OCI-LY7 (cell line): Measurements from ENCODE around the gene DYNLT3. TPM values are rescaled to one million over a fixed set of nuclear protein-coding genes. Genes with fewer than 3 reads are reported as not detected.

Experiments used
- BruUV-seq: library from RNA; stranded (reverse); fragments of 400-500 nt; replicated peaks from 2 replicates; lab custom pipeline; 2021; lab: Mats Ljungman, UMichigan
- CTCF ChIA-PET: fragments of 300-600 bp; sonication (Branson Sonifier 250); formaldehyde crosslinking; loops from one replicate; lab custom pipeline; 2022; ENCODE audit warnings: antibody characterized with exemption; ENCODE audit not compliant: unreplicated experiment; lab: Charles Lee
- POLR2A ChIA-PET: fragments of 300-600 bp; sonication (Branson Sonifier 250); formaldehyde crosslinking; loops from one replicate; lab custom pipeline; 2022; ENCODE audit warnings: antibody characterized with exemption; lab: Charles Lee
- DNase-seq: peaks from one replicate; pipeline ENCODE4 v3.0.0-alpha.2; 2015; ENCODE audit warnings: low spot score
- H2AFZ ChIP-seq: fragments of 200-600 bp; sonication (generic), shearing (Covaris generic); 2 replicates; pipeline ENCODE4 v1.6.1; 2014; ENCODE audit warnings: mild to moderate bottlenecking, antibody characterized with exemption, low read length, moderate library complexity
- H3K27ac ChIP-seq: fragments of 200-600 bp; sonication (generic); 2 replicates; pipeline ENCODE4 v1.5.1; 2014; ENCODE audit warnings: mixed run types, low read depth, mild to moderate bottlenecking, moderate library complexity, low read length, inconsistent platforms; ENCODE audit not compliant: poor library complexity, severe bottlenecking
- H3K36me3 ChIP-seq: fragments of 200-600 bp; sonication (generic); 2 replicates; pipeline ENCODE4 v1.6.1; 2014; ENCODE audit warnings: mild to moderate bottlenecking, antibody characterized with exemption, low read length, moderate library complexity, mixed read lengths; ENCODE audit not compliant: insufficient read depth
- H3K4me1 ChIP-seq: fragments of 200-600 bp; sonication (generic); 2 replicates; pipeline ENCODE4 v1.5.1; 2014; ENCODE audit warnings: mild to moderate bottlenecking, low read length; ENCODE audit not compliant: insufficient read depth, poor library complexity, severe bottlenecking
- H3K4me2 ChIP-seq: fragments of 200-600 bp; sonication (generic); 2 replicates; pipeline ENCODE4 v1.6.1; 2014; ENCODE audit warnings: mild to moderate bottlenecking, low read length
- H3K4me3 ChIP-seq: fragments of 200-600 bp; sonication (generic); 2 replicates; pipeline ENCODE4 v1.5.1; 2014; ENCODE audit warnings: mild to moderate bottlenecking, low read depth, low read length; ENCODE audit not compliant: poor library complexity, severe bottlenecking
- H3K79me2 ChIP-seq: fragments of 200-600 bp; sonication (generic); 2 replicates; pipeline ENCODE4 v1.6.1; 2016; ENCODE audit warnings: low read depth, mild to moderate bottlenecking, low read length, moderate library complexity, mixed read lengths; ENCODE audit not compliant: insufficient read depth
- H3K9me2 ChIP-seq: fragments of 200-600 bp; sonication (generic); 2 replicates; pipeline ENCODE4 v1.6.1; 2016; ENCODE audit warnings: mild to moderate bottlenecking, low read length, mixed read lengths; ENCODE audit not compliant: insufficient read depth
- H3K9me3 ChIP-seq: fragments of 200-600 bp; sonication (generic); 2 replicates; pipeline ENCODE4 v1.6.1; 2014; ENCODE audit warnings: mild to moderate bottlenecking, mixed run types, low read length, mixed read lengths
- H4K20me1 ChIP-seq: fragments of 200-600 bp; sonication (generic); 2 replicates; pipeline ENCODE4 v1.6.1; 2014; ENCODE audit warnings: mild to moderate bottlenecking, antibody characterized with exemption, low read length, moderate library complexity, mixed read lengths; ENCODE audit not compliant: insufficient read depth
- CTCF ChIP-seq: fragments of 200-600 bp; sonication (generic); conservative IDR thresholded peaks from 2 replicates; pipeline ENCODE4 v1.5.1; 2014; ENCODE audit warnings: mild to moderate bottlenecking, antibody characterized with exemption, low read length, moderate library complexity, mixed read lengths
- EZH2phosphoT487 ChIP-seq: fragments of 200-600 bp; sonication (generic); IDR thresholded peaks from 2 replicates; pipeline ENCODE4 v1.6.1; 2018; ENCODE audit warnings: low read depth, borderline replicate concordance, mild to moderate bottlenecking, mixed run types, antibody characterized with exemption, low read length, moderate library complexity, mixed read lengths
- intact Hi-C: fragments of 100-400 bp; cut with micrococcal nuclease; formaldehyde crosslinking; loops from one replicate; pipeline ENCODE4 v1.10.0; 2022; ENCODE audit not compliant: unreplicated experiment
- total RNA-seq, 2 experiments: library from RNA; depleted of rRNA in 1 of 2; stranded (reverse); fragments of >200 nt in 1 of 2; shearing (Covaris generic) in 1 of 2; gene quantifications; 2 replicates each; pipeline ENCODE4 v1.2.3, GENCODE V29; 2014 to 2022

DYNLT3 gene
- total RNA-seq, 2 experiments from 2014 or later: 0.73 to 18.6 TPM

GRCh38 chrX:37895795-37896510, 48.6 kb upstream of the DYNLT3 start:
- no peaks in the 10 kb centered on the region for H3K36me3 ChIP-seq
- H3K9me3 ChIP-seq: no peaks in the 10 kb centered on the region
- DNase-seq: no peak
- ChIA-PET CTCF (no interaction called here), POLR2A (no interaction called here)
- H3K9me2 ChIP-seq: no peaks in the 10 kb centered on the region
- intact Hi-C loops: no loop called here
- no peaks in the 10 kb centered on the region for H4K20me1 ChIP-seq
- H3K4me3 ChIP-seq: no peak overlapping the region
- H3K4me1 ChIP-seq: no peaks in the 10 kb centered on the region
- no peaks in the 10 kb centered on the region for H3K79me2 ChIP-seq
- no TSS peak for BruUV-seq
- TF ChIP-seq EZH2phosphoT487 (no peak), CTCF (no peak)
- no peak overlapping the region for H3K27ac ChIP-seq
- H3K4me2 ChIP-seq: no peak overlapping the region
- no peak overlapping the region for H2AFZ ChIP-seq

GRCh38 chrX:37894725-37895124, 47.4 kb upstream of the DYNLT3 start:
- Histone ChIP-seq H3K4me3 (no peak overlapping the region), H4K20me1 (no peaks in the 10 kb centered on the region), H2AFZ (no peak overlapping the region), H3K9me3 (no peaks in the 10 kb centered on the region), H3K4me1 (no peaks in the 10 kb centered on the region), H3K79me2 (no peaks in the 10 kb centered on the region), H3K27ac (no peak overlapping the region), H3K4me2 (no peak overlapping the region), H3K36me3 (no peaks in the 10 kb centered on the region), H3K9me2 (no peaks in the 10 kb centered on the region)
- TF ChIP-seq EZH2phosphoT487: no peak
- no peak for TF ChIP-seq CTCF
- no peak for DNase-seq
- POLR2A ChIA-PET: interaction anchor here (0.6 kb wide), 2 partner anchors 241 to 596 kb away, joined by 3 to 4 read pairs; no protein-coding TSS in a partner anchor
- intact Hi-C loops: no loop called here
- no TSS peak for BruUV-seq
- CTCF ChIA-PET: no interaction called here

- Histone ChIP-seq H3K27ac (no peak overlapping the region), H3K4me3 (no peak overlapping the region), H3K4me2 (no peak overlapping the region), H4K20me1 (no peaks in the 10 kb centered on the region), H2AFZ (no peak overlapping the region), H3K79me2 (no peaks in the 10 kb centered on the region), H3K36me3 (no peaks in the 10 kb centered on the region), H3K4me1 (no peaks in the 10 kb centered on the region), H3K9me3 (no peaks in the 10 kb centered on the region), H3K9me2 (no peaks in the 10 kb centered on the region)
- no TSS peak for BruUV-seq
- TF ChIP-seq EZH2phosphoT487 (no peak), CTCF (no peak)
- intact Hi-C loops: no loop called here
- POLR2A ChIA-PET: interaction anchor here (0.6 kb wide), 1 partner anchor 20 kb away, joined by 3 read pairs; no protein-coding TSS in a partner anchor
- CTCF ChIA-PET: no interaction called here
- DNase-seq: no peak
Observed at GRCh38 chrX:37888010-37888409, 40.6 kb upstream of the DYNLT3 start.
